PC-9 (cell line): ENCODE results near the gene DNASE1L2.

Experiments
- CTCF ChIP-seq: fragments of 200-600 bp; sonication (generic); conservative IDR thresholded peaks from 2 replicates; pipeline ENCODE4 v1.6.1; 2017; ENCODE audit warnings: mixed run types, antibody characterized with exemption, mild to moderate bottlenecking, moderate library complexity
- EZH2 ChIP-seq: fragments of 200-600 bp; sonication (generic); IDR thresholded peaks from 2 replicates; pipeline ENCODE4 v1.8.0; 2017; ENCODE audit warnings: antibody characterized with exemption, low read depth

- TF ChIP-seq CTCF (no peak), EZH2 (no peak)
Measured at GRCh38 chr16:2206420-2206779, 29.8 kb upstream of the DNASE1L2 start.
